HG03575 (cell line): Measurements from ENCODE around the gene ELAVL2.
"Not testable (repeated sequence)": the region's sequence is repeated elsewhere in the genome, so short reads cannot be mapped to it uniquely, and the experiment has no call there.

Experiments used
- ATAC-seq: cut with Tn5 transposase; IDR thresholded peaks from one replicate; pipeline ENCODE4 v1.9.1; 2021; ENCODE audit not compliant: unreplicated experiment, insufficient number of reproducible peaks, low FRiP score; ENCODE audit errors: extremely low read depth

Gene ELAVL2

GRCh38 chr9:23733495-23734078 is 92.5 kb downstream of the ELAVL2 start:
- ATAC-seq: no peak

GRCh38 chr9:23731353-23731752 is 94.7 kb downstream of the ELAVL2 start:
- ATAC-seq: no peak

- ATAC-seq: no peak
Observed at GRCh38 chr9:23730364-23730763, 95.7 kb downstream of the ELAVL2 start.

GRCh38 chr9:23728736-23729135 is 97.3 kb downstream of the ELAVL2 start:
- ATAC-seq: no peak

GRCh38 chr9:23725279-23725946 is 100.6 kb downstream of the ELAVL2 start:
- ATAC-seq: no peak

- ATAC-seq: no peak
Observed at GRCh38 chr9:23723672-23724071, 102.4 kb downstream of the ELAVL2 start.

GRCh38 chr9:23723048-23723447 is 103.0 kb downstream of the ELAVL2 start:
- ATAC-seq: not testable (repeated sequence)

- no peak for ATAC-seq
Observed at GRCh38 chr9:23721466-23721865, 104.6 kb downstream of the ELAVL2 start.

GRCh38 chr9:23717505-23717904 is 108.5 kb downstream of the ELAVL2 start:
- ATAC-seq: no peak

- ATAC-seq: no peak
Observed at GRCh38 chr9:23707249-23707648, 118.8 kb downstream of the ELAVL2 start.

- ATAC-seq: no peak
Observed at GRCh38 chr9:23702311-23702922, 123.6 kb downstream of the ELAVL2 start.

- no peak for ATAC-seq
Observed at GRCh38 chr9:23701291-23701690, 124.7 kb downstream of the ELAVL2 start.

GRCh38 chr9:23700359-23700758 is 125.7 kb downstream of the ELAVL2 start:
- ATAC-seq: no peak

- ATAC-seq: no peak
Observed at GRCh38 chr9:23698161-23698560, 127.9 kb downstream of the ELAVL2 start.

GRCh38 chr9:23695572-23695971 is 130.5 kb downstream of the ELAVL2 start:
- ATAC-seq: no peak

- ATAC-seq: no peak
Observed at GRCh38 chr9:23693374-23693773, 132.7 kb downstream of the ELAVL2 start.

- no peak for ATAC-seq
Observed at GRCh38 chr9:23686896-23687295, 139.1 kb downstream of the ELAVL2 start.

- no peak for ATAC-seq
Observed at GRCh38 chr9:23686257-23686656, 139.8 kb downstream of the ELAVL2 start.

- ATAC-seq: no peak
Observed at GRCh38 chr9:23683611-23684061, 142.4 kb downstream of the ELAVL2 start.

- ATAC-seq: no peak
Observed at GRCh38 chr9:23682891-23683431, 143.1 kb downstream of the ELAVL2 start.
